Upper lobe of left lung (tissue), 6 donors: ENCODE results near the gene INHBE. TPM values are rescaled to one million over a fixed set of nuclear protein-coding genes. Genes with fewer than 3 reads are reported as not detected.

Source experiments
- ATAC-seq, 2 donors: fragments of 200-7000 bp; cut with Tn5 transposase; one replicate each; pipeline ENCODE4 v1.9.1; 2022; ENCODE audit warnings: mild to moderate bottlenecking in 2 of 2, moderate library complexity in 2 of 2; ENCODE audit not compliant: low FRiP score in 2 of 2
- DNase-seq, 2 donors: peaks; one replicate each; pipeline ENCODE4 v3.0.0-alpha.2; 2019 to 2020
- H3K27ac ChIP-seq, 4 donors: fragments of 200-600 bp; sonication (generic); one replicate each; pipeline ENCODE4 v1.5.1; 2016 to 2019
- H3K27me3 ChIP-seq, 4 donors: fragments of 200-600 bp; sonication (generic); one replicate each; pipeline ENCODE4 v1.5.1; 2017 to 2019
- H3K36me3 ChIP-seq, 4 donors: fragments of 200-600 bp; sonication (generic); one replicate each; pipeline ENCODE4 v1.5.1; 2016 to 2019
- H3K4me1 ChIP-seq, 4 donors: fragments of 200-600 bp; sonication (generic); one replicate each; pipeline ENCODE4 v1.5.1; 2018 to 2019
- H3K4me3 ChIP-seq, 4 donors: fragments of 200-600 bp; sonication (generic); one replicate each; pipeline ENCODE4 v1.5.1; 2017 to 2019; ENCODE audit warnings: mild to moderate bottlenecking in 2 of 4, moderate library complexity in 1 of 4
- H3K9me3 ChIP-seq, 4 donors: fragments of 200-600 bp; sonication (generic); one replicate each; pipeline ENCODE4 v1.5.1; 2018 to 2019
- EP300 ChIP-seq, 4 donors: sonication (generic); formaldehyde crosslinking; IDR thresholded peaks; one replicate each; pipeline ENCODE4 v1.5.1; 2017; ENCODE audit warnings: antibody characterized with exemption in 4 of 4, control low read depth in 2 of 4
- POLR2A ChIP-seq, 4 donors: fragments of 450-650 bp; IDR thresholded peaks; one replicate each; pipeline ENCODE4 v1.5.1; 2016 to 2017; ENCODE audit warnings: antibody characterized with exemption in 4 of 4, mild to moderate bottlenecking in 2 of 4
- POLR2AphosphoS5 ChIP-seq, 2 donors: sonication (generic); formaldehyde crosslinking; IDR thresholded peaks; one replicate each; pipeline ENCODE4 v1.5.1; 2017; ENCODE audit warnings: antibody characterized with exemption in 2 of 2
- WGBS, 2 donors: methylation state at CpG; one replicate each; pipeline ENCODE4 v1.1.5; 2017 to 2018; 5-methylcytosine and 5-hydroxymethylcytosine counted together
- total RNA-seq, 6 donors: library from RNA; depleted of rRNA in 4 of 6; stranded (reverse); fragments of >200 nt in 4 of 6; gene quantifications; one replicate each; pipeline versions ENCODE4 v1.1.0 to v1.2.1, GENCODE V29; 2016 to 2021
- TF ChIP-seq, protein P1 (sequence below), 6 experiments: fragments of 450-650 bp in 4 of 6; fragments of 200-600 bp in 2 of 6; sonication (generic) in 2 of 6; IDR thresholded peaks; one replicate each; pipeline ENCODE4 v1.5.1; 2016 to 2019; ENCODE audit warnings: antibody characterized with exemption in 6 of 6
- donor health status: DM: no; HTN: no; CAD: no; lungs with moderate emphysema.
- donor health status: DM: no; HTN: yes; CAD: no; lungs with severe emphysema.

Gene INHBE
- total RNA-seq, 6 donors from 2014 or later = 0.11 TPM; not detected in 5

DNA sequence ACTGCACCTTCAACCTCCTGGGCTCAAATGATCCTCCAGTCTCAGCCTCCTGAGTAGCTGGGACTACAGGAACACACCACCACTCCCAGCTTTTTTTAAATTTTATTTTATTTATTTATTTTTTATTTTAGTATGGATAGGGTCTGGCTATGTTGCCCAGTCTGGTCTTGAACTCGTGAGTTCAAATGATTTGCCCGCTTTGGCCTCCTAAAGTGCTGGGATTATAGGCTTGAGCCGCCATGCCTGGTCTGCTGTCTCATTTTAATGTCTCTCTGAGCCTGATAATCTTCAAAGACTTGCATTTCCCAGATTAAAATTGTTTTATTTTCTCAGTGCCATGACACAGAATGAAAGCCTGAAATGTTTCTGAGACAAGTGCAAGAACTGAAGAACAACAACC is 21.7 kb upstream of the INHBE start:
- DNase-seq = no peak
- H3K36me3 ChIP-seq = no peaks in the 10 kb centered on the region

DNA sequence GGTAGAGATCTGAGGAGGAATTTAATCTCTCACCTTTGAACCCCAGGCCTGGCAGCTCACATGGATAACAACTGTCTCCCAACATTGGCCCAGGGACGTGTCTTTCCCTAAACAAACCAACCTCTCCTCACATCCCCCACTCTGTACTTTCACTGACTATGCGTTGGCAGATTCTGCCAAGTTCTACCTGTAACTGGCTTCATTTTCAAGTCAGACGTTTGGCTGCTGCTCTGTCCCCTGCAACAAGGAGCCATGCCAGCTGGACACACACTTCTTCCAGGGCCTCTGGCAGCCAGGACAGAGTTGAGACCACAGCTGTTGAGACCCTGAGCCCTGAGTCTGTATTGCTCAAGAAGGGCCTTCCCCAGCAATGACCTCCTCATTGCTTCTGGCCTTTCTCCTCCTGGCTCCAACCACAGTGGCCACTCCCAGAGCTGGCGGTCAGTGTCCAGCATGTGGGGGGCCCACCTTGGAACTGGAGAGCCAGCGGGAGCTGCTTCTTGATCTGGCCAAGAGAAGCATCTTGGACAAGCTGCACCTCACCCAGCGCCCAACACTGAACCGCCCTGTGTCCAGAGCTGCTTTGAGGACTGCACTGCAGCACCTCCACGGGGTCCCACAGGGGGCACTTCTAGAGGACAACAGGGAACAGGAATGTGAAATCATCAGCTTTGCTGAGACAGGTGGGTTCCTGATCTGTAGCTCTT is 20.4 kb upstream of the INHBE start, which contains the start of gene INHBC:
Gene INHBC (plus strand): TSS at position 268 of the 707 bp plus-strand sequence. CDS start 103 bp downstream, at position 371.
- no peaks in the 10 kb centered on the region for H3K9me3 ChIP-seq
- H3K4me1 ChIP-seq = peaks cover 0 to 7% (median 2%) of the 10 kb centered on the region in 4 donors
- no peaks in the 10 kb centered on the region for H3K36me3 ChIP-seq
- no peak for DNase-seq
- no peak within 1 kb of the TSS for H3K4me3 ChIP-seq
- no peaks in the 10 kb centered on the region for H3K27me3 ChIP-seq
- no peak for ATAC-seq
- WGBS, 2 donors = 74 to 75% methylated on average over 6 to 8 of the region's 8 CpGs
- no peak within 1 kb of the TSS for H3K27ac ChIP-seq
- TF ChIP-seq, protein P1, sequence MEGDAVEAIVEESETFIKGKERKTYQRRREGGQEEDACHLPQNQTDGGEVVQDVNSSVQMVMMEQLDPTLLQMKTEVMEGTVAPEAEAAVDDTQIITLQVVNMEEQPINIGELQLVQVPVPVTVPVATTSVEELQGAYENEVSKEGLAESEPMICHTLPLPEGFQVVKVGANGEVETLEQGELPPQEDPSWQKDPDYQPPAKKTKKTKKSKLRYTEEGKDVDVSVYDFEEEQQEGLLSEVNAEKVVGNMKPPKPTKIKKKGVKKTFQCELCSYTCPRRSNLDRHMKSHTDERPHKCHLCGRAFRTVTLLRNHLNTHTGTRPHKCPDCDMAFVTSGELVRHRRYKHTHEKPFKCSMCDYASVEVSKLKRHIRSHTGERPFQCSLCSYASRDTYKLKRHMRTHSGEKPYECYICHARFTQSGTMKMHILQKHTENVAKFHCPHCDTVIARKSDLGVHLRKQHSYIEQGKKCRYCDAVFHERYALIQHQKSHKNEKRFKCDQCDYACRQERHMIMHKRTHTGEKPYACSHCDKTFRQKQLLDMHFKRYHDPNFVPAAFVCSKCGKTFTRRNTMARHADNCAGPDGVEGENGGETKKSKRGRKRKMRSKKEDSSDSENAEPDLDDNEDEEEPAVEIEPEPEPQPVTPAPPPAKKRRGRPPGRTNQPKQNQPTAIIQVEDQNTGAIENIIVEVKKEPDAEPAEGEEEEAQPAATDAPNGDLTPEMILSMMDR (IDR thresholded peaks at IDR 0.05) = no peak
- no peak for TF ChIP-seq POLR2AphosphoS5 (IDR thresholded peaks at IDR 0.05)
- no peak for TF ChIP-seq EP300 (IDR thresholded peaks at IDR 0.05)
- no peak for TF ChIP-seq POLR2A (IDR thresholded peaks at IDR 0.05)

More for the DNA sequence above, 21.7 kb upstream of the INHBE start:
- WGBS, 2 donors = 64 to 96% methylated on average over 3 of the region's 3 CpGs
- Histone ChIP-seq H3K27me3 (no peaks in the 10 kb centered on the region), H3K4me3 (no peak overlapping the region), H3K4me1 (peaks cover 3 to 15% (median 11%) of the 10 kb centered on the region in 4 donors), H3K9me3 (no peaks in the 10 kb centered on the region), H3K27ac (no peak overlapping the region)
- ATAC-seq = no peak
- TF ChIP-seq EP300 (IDR thresholded peaks at IDR 0.05) (no peak), POLR2A (IDR thresholded peaks at IDR 0.05) (no peak), POLR2AphosphoS5 (IDR thresholded peaks at IDR 0.05) (no peak)
- TF ChIP-seq, protein P1 (IDR thresholded peaks at IDR 0.05) = no peak

DNA sequence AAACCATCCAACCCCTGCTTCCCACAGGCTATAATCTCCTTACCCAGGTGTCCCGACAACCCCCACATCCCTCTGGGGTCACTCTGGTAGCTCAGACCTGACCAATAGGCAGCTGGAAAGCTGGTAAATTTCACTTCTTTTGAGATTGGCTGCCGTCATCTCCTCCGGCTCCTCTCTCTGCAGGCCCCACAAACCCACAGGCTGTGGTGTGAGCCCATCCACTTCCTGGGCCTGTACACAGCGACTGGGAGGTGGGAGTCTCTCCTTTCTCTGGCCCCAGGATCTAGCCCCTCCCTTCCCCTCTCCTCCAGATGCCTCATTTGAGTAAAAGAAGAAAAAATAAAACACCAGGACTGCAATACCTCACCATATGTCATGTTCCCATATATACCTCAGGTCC is 19.8 kb upstream of the INHBE start:
- Histone ChIP-seq H3K4me1 (peaks cover 0 to 5% (median 0%) of the 10 kb centered on the region in 4 donors), H3K36me3 (no peaks in the 10 kb centered on the region), H3K27me3 (no peaks in the 10 kb centered on the region), H3K9me3 (no peaks in the 10 kb centered on the region), H3K27ac (no peak overlapping the region), H3K4me3 (no peak overlapping the region)
- TF ChIP-seq POLR2A (IDR thresholded peaks at IDR 0.05) = no peak
- TF ChIP-seq, protein P1 (IDR thresholded peaks at IDR 0.05) = no peak
- no peak for TF ChIP-seq EP300 (IDR thresholded peaks at IDR 0.05)
- no peak for TF ChIP-seq POLR2AphosphoS5 (IDR thresholded peaks at IDR 0.05)
- DNase-seq (no peak), ATAC-seq (no peak)
- 42 to 63% methylated on average over 4 of the region's 4 CpGs for WGBS, 2 donors

DNA sequence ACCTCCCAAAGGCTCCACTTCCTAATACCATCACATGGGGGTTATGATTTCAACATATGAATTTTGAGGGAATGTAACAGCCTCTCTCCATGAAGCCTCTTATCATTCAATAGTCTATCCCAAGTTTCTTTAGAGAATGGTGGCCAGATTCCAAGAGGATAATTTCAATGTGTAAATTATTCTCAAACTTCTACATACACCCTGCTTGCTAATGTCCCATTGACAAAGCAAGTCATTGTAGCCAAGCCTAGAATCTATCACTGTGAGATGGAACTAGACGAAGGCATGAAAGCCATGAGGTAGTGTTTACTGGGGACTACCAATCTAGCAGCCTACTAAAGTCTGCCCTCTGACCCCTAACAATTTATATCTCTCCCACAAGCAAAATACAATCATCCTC is 16.7 kb upstream of the INHBE start:
- DNase-seq (no peak), ATAC-seq (no peak)
- H3K27me3 ChIP-seq = no peaks in the 10 kb centered on the region
- no peaks in the 10 kb centered on the region for H3K36me3 ChIP-seq
- TF ChIP-seq, protein P1 (IDR thresholded peaks at IDR 0.05) = no peak
- TF ChIP-seq POLR2A (IDR thresholded peaks at IDR 0.05) = no peak
- no peak for TF ChIP-seq POLR2AphosphoS5 (IDR thresholded peaks at IDR 0.05)
- TF ChIP-seq EP300 (IDR thresholded peaks at IDR 0.05) = no peak
- peaks cover 0 to 5% (median 0%) of the 10 kb centered on the region in 4 donors for H3K9me3 ChIP-seq
- H3K4me3 ChIP-seq = no peak overlapping the region
- 75 to 76% methylated on average over 1 of the region's 1 CpG for WGBS, 2 donors
- no peak overlapping the region for H3K27ac ChIP-seq
- no peaks in the 10 kb centered on the region for H3K4me1 ChIP-seq
